ENCODE results near the gene TCHH.

TCHH gene, protein sequence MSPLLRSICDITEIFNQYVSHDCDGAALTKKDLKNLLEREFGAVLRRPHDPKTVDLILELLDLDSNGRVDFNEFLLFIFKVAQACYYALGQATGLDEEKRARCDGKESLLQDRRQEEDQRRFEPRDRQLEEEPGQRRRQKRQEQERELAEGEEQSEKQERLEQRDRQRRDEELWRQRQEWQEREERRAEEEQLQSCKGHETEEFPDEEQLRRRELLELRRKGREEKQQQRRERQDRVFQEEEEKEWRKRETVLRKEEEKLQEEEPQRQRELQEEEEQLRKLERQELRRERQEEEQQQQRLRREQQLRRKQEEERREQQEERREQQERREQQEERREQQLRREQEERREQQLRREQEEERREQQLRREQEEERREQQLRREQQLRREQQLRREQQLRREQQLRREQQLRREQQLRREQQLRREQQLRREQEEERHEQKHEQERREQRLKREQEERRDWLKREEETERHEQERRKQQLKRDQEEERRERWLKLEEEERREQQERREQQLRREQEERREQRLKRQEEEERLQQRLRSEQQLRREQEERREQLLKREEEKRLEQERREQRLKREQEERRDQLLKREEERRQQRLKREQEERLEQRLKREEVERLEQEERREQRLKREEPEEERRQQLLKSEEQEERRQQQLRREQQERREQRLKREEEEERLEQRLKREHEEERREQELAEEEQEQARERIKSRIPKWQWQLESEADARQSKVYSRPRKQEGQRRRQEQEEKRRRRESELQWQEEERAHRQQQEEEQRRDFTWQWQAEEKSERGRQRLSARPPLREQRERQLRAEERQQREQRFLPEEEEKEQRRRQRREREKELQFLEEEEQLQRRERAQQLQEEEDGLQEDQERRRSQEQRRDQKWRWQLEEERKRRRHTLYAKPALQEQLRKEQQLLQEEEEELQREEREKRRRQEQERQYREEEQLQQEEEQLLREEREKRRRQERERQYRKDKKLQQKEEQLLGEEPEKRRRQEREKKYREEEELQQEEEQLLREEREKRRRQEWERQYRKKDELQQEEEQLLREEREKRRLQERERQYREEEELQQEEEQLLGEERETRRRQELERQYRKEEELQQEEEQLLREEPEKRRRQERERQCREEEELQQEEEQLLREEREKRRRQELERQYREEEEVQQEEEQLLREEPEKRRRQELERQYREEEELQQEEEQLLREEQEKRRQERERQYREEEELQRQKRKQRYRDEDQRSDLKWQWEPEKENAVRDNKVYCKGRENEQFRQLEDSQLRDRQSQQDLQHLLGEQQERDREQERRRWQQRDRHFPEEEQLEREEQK (N-terminal part only)

GRCh38 chr1:152115344-152115743 lies at the start of gene TCHH:
Gene TCHH, minus strand, starts transcription at chr1:152115444. Its CDS starts 1,364 bp downstream, at chr1:152114080.
- peaks cover 69% of the 10 kb centered on the region for H3K27me3 ChIP-seq (ENCODE audit: insufficient read depth, low read length)
- H3K9me3 ChIP-seq (ENCODE audit: insufficient read depth, low read depth, low read length) = peaks cover 3% of the 10 kb centered on the region
- H3K9ac ChIP-seq (ENCODE audit: low read depth, low read length) = no peak within 1 kb of the TSS
- H3K27ac ChIP-seq (ENCODE audit: low read length) = no peak within 1 kb of the TSS
- peaks cover 13% of the 10 kb centered on the region; the same call in 1 of the 2 replicates for H3K4me1 ChIP-seq (ENCODE audit: insufficient read depth, low read length)
- H3K36me3 ChIP-seq (ENCODE audit: insufficient read depth, low read depth, low read length) = no peaks in the 10 kb centered on the region
- H3K4me3 ChIP-seq (ENCODE audit: low read length) = no peak within 1 kb of the TSS

- H3K36me3 ChIP-seq (ENCODE audit: insufficient read depth, low read depth, low read length) = no peaks in the 10 kb centered on the region
- no peaks in the 10 kb centered on the region for H3K9me3 ChIP-seq (ENCODE audit: insufficient read depth, low read depth, low read length)
- H3K9ac ChIP-seq (ENCODE audit: low read depth, low read length) = no peak overlapping the region
- H3K4me3 ChIP-seq (ENCODE audit: low read length) = no peak overlapping the region
- no peak overlapping the region for H3K27ac ChIP-seq (ENCODE audit: low read length)
- no peaks in the 10 kb centered on the region for H3K27me3 ChIP-seq (ENCODE audit: insufficient read depth, low read length)
- no peaks in the 10 kb centered on the region for H3K4me1 ChIP-seq (ENCODE audit: insufficient read depth, low read length)
These were observed 49.4 kb upstream of the TCHH start for GRCh38 chr1:152164517-152165136.

DNA sequence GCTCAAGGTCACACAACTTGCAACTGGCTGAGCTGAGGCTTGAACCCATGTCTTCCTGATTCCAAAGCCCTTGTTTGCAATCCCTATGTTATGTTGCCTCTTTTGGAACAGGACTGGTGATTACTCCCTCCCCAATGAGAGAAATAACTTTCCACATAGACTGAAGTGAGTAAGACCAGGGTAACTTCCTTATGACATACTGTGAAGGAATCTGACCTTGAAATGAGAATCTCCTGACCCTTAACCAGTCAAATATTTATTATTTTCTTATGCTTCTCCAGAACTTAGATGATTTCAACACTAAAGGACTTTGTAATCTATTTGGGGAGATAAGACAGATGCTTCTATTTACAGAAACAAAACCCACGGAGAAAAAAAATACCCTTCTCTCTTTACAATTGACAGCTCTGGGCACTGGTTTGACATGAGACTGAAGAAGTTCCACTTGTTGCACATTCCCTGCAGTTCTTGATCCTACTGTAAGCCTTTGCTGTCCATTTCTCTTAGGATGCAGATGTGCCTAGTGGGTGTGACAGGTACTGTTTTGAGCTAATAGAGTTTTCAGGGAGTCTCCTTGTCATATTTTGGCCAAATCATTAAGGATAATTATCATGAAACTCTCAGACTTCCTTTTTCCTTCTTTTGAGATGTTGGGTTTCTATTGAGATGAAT lies 47.7 kb upstream of the TCHH start:
- no peak overlapping the region for H3K9ac ChIP-seq (ENCODE audit: low read depth, low read length)
- H3K4me3 ChIP-seq (ENCODE audit: low read length) = no peak overlapping the region
- no peaks in the 10 kb centered on the region for H3K4me1 ChIP-seq (ENCODE audit: insufficient read depth, low read length)
- no peaks in the 10 kb centered on the region for H3K9me3 ChIP-seq (ENCODE audit: insufficient read depth, low read depth, low read length)
- no peak overlapping the region for H3K27ac ChIP-seq (ENCODE audit: low read length)
- H3K36me3 ChIP-seq (ENCODE audit: insufficient read depth, low read depth, low read length) = no peaks in the 10 kb centered on the region
- H3K27me3 ChIP-seq (ENCODE audit: insufficient read depth, low read length) = no peaks in the 10 kb centered on the region

- no peaks in the 10 kb centered on the region for H3K36me3 ChIP-seq (ENCODE audit: insufficient read depth, low read depth, low read length)
These were observed 45.3 kb upstream of the TCHH start for GRCh38 chr1:152160576-152160975.

DNA sequence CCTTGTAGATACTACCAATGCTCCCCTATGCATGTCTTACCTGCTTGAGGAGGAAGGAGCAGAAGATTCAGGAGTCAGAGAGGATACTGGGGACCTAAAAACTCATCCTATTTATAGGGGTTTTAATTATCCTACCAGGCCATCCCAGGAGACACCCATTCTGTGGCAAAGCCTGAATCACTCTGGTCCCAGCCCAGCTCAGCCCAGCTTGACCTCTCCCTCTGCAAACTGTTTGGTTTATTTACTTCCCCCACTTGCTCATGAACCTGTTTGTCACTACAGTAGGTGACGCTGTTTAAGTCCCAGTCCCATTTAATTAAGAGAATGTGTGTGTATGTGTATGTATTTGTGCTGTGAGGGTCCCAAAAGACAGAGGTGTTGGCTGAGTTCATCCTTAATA lies 43.9 kb upstream of the TCHH start, which contains the start of gene RPTN:
Gene RPTN (minus strand): TSS at position 85 of the 400 bp plus-strand sequence. CDS start 1,339 bp downstream, outside the sequence.
- Histone ChIP-seq H3K9me3 (ENCODE audit: insufficient read depth, low read depth, low read length) (no peaks in the 10 kb centered on the region), H3K9ac (ENCODE audit: low read depth, low read length) (no peak within 1 kb of the TSS), H3K36me3 (ENCODE audit: insufficient read depth, low read depth, low read length) (no peaks in the 10 kb centered on the region), H3K4me1 (ENCODE audit: insufficient read depth, low read length) (no peaks in the 10 kb centered on the region), H3K27me3 (ENCODE audit: insufficient read depth, low read length) (no peaks in the 10 kb centered on the region), H3K4me3 (ENCODE audit: low read length) (no peak within 1 kb of the TSS), H3K27ac (ENCODE audit: low read length) (no peak within 1 kb of the TSS)

More at GRCh38 chr1:152160576-152160975, 45.3 kb upstream of the TCHH start:
- Histone ChIP-seq H3K4me1 (ENCODE audit: insufficient read depth, low read length) (no peaks in the 10 kb centered on the region), H3K27me3 (ENCODE audit: insufficient read depth, low read length) (no peaks in the 10 kb centered on the region), H3K9me3 (ENCODE audit: insufficient read depth, low read depth, low read length) (no peaks in the 10 kb centered on the region), H3K4me3 (ENCODE audit: low read length) (no peak overlapping the region), H3K9ac (ENCODE audit: low read depth, low read length) (no peak overlapping the region), H3K27ac (ENCODE audit: low read length) (no peak overlapping the region)

DNA sequence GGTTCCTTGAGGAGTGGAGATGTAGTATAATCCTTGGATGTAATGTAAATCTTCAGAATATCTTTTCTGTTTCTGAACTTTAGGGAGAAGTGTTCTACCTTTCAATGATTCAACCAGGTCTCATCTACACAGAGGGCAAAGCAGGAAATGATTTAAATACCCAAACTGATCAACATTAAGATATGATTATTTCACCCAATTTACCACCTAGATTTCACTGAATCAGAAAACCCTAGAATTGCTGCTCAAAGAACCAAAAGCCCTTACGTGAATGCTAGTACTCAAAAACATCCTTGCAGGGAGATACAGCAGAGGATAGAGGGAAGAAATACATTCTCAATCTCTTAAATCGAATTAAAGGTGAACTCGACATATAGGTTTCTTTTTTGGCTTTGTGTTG lies 38.8 kb upstream of the TCHH start:
- Histone ChIP-seq H3K27ac (ENCODE audit: low read length) (no peak overlapping the region), H3K9me3 (ENCODE audit: insufficient read depth, low read depth, low read length) (peaks cover 7% of the 10 kb centered on the region; the same call in 1 of the 2 replicates), H3K9ac (ENCODE audit: low read depth, low read length) (no peak overlapping the region), H3K36me3 (ENCODE audit: insufficient read depth, low read depth, low read length) (no peaks in the 10 kb centered on the region), H3K27me3 (ENCODE audit: insufficient read depth, low read length) (no peaks in the 10 kb centered on the region), H3K4me3 (ENCODE audit: low read length) (no peak overlapping the region), H3K4me1 (ENCODE audit: insufficient read depth, low read length) (no peaks in the 10 kb centered on the region)

DNA sequence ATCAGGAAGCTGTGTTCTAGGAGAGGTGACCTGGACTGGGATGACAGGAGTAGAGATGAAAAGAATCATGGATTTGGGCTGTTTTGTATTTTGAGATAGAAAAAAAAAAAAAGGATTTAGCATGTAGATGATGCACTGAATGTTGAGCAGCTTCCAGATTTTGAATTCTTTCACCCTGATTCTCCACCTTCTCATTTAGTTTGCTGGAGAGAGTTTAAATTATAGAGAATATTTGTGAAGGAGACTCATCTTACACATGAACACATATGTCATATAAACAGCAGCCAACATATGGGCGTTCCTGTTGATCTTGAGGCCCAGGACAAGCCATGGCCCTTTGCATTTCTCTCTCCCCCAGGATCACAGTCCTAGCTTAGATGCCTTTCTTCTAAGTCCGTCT lies 36.4 kb upstream of the TCHH start:
- H3K36me3 ChIP-seq (ENCODE audit: insufficient read depth, low read depth, low read length) = no peaks in the 10 kb centered on the region

GRCh38 chr1:152148981-152149380 lies 33.7 kb upstream of the TCHH start:
- Histone ChIP-seq H3K27me3 (ENCODE audit: insufficient read depth, low read length) (no peaks in the 10 kb centered on the region), H3K4me3 (ENCODE audit: low read length) (no peak overlapping the region), H3K36me3 (ENCODE audit: insufficient read depth, low read depth, low read length) (no peaks in the 10 kb centered on the region), H3K4me1 (ENCODE audit: insufficient read depth, low read length) (no peaks in the 10 kb centered on the region), H3K9ac (ENCODE audit: low read depth, low read length) (no peak overlapping the region), H3K27ac (ENCODE audit: low read length) (no peak overlapping the region), H3K9me3 (ENCODE audit: insufficient read depth, low read depth, low read length) (peaks cover 35% of the 10 kb centered on the region)

More for the DNA sequence above, 36.4 kb upstream of the TCHH start:
- no peaks in the 10 kb centered on the region for H3K27me3 ChIP-seq (ENCODE audit: insufficient read depth, low read length)
- H3K4me1 ChIP-seq (ENCODE audit: insufficient read depth, low read length) = no peaks in the 10 kb centered on the region
- no peak overlapping the region for H3K4me3 ChIP-seq (ENCODE audit: low read length)
- peaks cover 26% of the 10 kb centered on the region for H3K9me3 ChIP-seq (ENCODE audit: insufficient read depth, low read depth, low read length)
- no peak overlapping the region for H3K9ac ChIP-seq (ENCODE audit: low read depth, low read length)
- no peak overlapping the region for H3K27ac ChIP-seq (ENCODE audit: low read length)

GRCh38 chr1:152148051-152148450 lies 32.8 kb upstream of the TCHH start:
- no peak overlapping the region for H3K9ac ChIP-seq (ENCODE audit: low read depth, low read length)
- no peaks in the 10 kb centered on the region for H3K36me3 ChIP-seq (ENCODE audit: insufficient read depth, low read depth, low read length)
- no peaks in the 10 kb centered on the region for H3K27me3 ChIP-seq (ENCODE audit: insufficient read depth, low read length)
- H3K4me1 ChIP-seq (ENCODE audit: insufficient read depth, low read length) = no peaks in the 10 kb centered on the region
- H3K4me3 ChIP-seq (ENCODE audit: low read length) = no peak overlapping the region
- H3K9me3 ChIP-seq (ENCODE audit: insufficient read depth, low read depth, low read length) = peaks cover 35% of the 10 kb centered on the region
- no peak overlapping the region for H3K27ac ChIP-seq (ENCODE audit: low read length)

DNA sequence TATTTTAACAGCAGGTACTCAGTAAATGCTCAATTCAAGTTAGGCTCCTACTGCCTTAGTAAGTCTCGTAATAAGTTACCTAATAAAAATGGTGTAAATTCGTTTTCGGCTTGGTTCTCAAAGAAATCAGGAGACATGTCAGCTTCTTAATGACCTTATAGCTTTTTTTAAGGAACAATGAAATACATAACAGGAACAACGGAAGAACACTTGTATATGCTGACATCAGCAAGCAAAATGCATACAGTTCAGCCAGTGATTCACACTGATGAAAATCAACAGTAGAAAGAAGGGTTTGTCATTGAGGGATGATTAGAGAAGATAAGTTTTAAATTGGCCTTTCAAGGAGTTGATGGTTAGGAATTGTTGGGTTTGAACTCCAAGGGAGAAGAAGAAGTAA lies 30.5 kb upstream of the TCHH start:
- Histone ChIP-seq H3K27me3 (ENCODE audit: insufficient read depth, low read length) (no peaks in the 10 kb centered on the region), H3K9me3 (ENCODE audit: insufficient read depth, low read depth, low read length) (peaks cover 30% of the 10 kb centered on the region), H3K4me3 (ENCODE audit: low read length) (no peak overlapping the region), H3K4me1 (ENCODE audit: insufficient read depth, low read length) (no peaks in the 10 kb centered on the region), H3K9ac (ENCODE audit: low read depth, low read length) (no peak overlapping the region), H3K27ac (ENCODE audit: low read length) (no peak overlapping the region), H3K36me3 (ENCODE audit: insufficient read depth, low read depth, low read length) (no peaks in the 10 kb centered on the region)

All from iPS-20b (cell line).